ENCODE results near the gene OR13A1.
"Not testable (repeated sequence)": the region's sequence is repeated elsewhere in the genome, so short reads cannot be mapped to it uniquely, and the experiment has no call there.

OR13A1 gene

GRCh38 chr10:45315508-45315907, at the start of gene OR13A1:
TSS of gene OR13A1 (minus strand) at chr10:45315608. CDS start at chr10:45304422, 11,186 bp downstream.
- DNase-seq, result no peak

GRCh38 chr10:45361983-45362799, 46.8 kb upstream of the OR13A1 start:
- not testable (repeated sequence) for DNase-seq

GRCh38 chr10:45358961-45359360, 43.6 kb upstream of the OR13A1 start:
- not testable (repeated sequence) for DNase-seq

GRCh38 chr10:45355494-45355893, 40.1 kb upstream of the OR13A1 start:
- peak; percentile 31 for DNase-seq

- DNase-seq, result peak; percentile 97
These were observed 38.9 kb upstream of the OR13A1 start for GRCh38 chr10:45354261-45354660.

- peak; percentile 89 for DNase-seq
These were observed 37.8 kb upstream of the OR13A1 start for GRCh38 chr10:45353186-45353585.

GRCh38 chr10:45348196-45348765, 32.9 kb upstream of the OR13A1 start:
- not testable (repeated sequence) for DNase-seq

- DNase-seq, result not testable (repeated sequence)
These were observed 32.1 kb upstream of the OR13A1 start for GRCh38 chr10:45347464-45347863.

GRCh38 chr10:45346652-45347335, 31.4 kb upstream of the OR13A1 start:
- DNase-seq, result not testable (repeated sequence)

- not testable (repeated sequence) for DNase-seq
These were observed 25.0 kb upstream of the OR13A1 start for GRCh38 chr10:45340420-45340819.

GRCh38 chr10:45339894-45340293, 24.5 kb upstream of the OR13A1 start:
- DNase-seq, result no peak

GRCh38 chr10:45331824-45332223, 16.4 kb upstream of the OR13A1 start:
- DNase-seq, result not testable (repeated sequence)

- DNase-seq, result not testable (repeated sequence)
These were observed 11.5 kb upstream of the OR13A1 start for GRCh38 chr10:45326864-45327263.

- DNase-seq, result peak; percentile 42
These were observed 9.7 kb upstream of the OR13A1 start for GRCh38 chr10:45325116-45325515.

GRCh38 chr10:45319702-45320101, 4.3 kb upstream of the OR13A1 start:
- DNase-seq, result no peak

GRCh38 chr10:45313264-45313873, 2.0 kb downstream of the OR13A1 start:
- no peak for DNase-seq

GRCh38 chr10:45308707-45309106, 6.7 kb downstream of the OR13A1 start:
- DNase-seq, result peak; percentile 59

- no peak for DNase-seq
These were observed 12.8 kb downstream of the OR13A1 start for GRCh38 chr10:45302573-45302972.

- DNase-seq, result peak; percentile 57
These were observed 17.0 kb downstream of the OR13A1 start for GRCh38 chr10:45298341-45298955.

- DNase-seq, result no peak
These were observed 20.7 kb downstream of the OR13A1 start for GRCh38 chr10:45294681-45295080.

GRCh38 chr10:45286980-45287379, 28.4 kb downstream of the OR13A1 start:
- no peak for DNase-seq

GRCh38 chr10:45282061-45282460, 33.3 kb downstream of the OR13A1 start:
- DNase-seq, result no peak

All from inflammatory macrophage treated with lipopolysaccharide for 4 hours (primary cell).